Measurements from ENCODE around the gene ZDHHC14. TPM values are rescaled to one million over a fixed set of nuclear protein-coding genes. Genes with fewer than 3 reads are reported as not detected.

ZDHHC14 gene
- total RNA-seq, 4 donors from 2014 or later = 11.4 to 20.8 (median 15.6) TPM

GRCh38 chr6:157512382-157512682, 131.3 kb downstream of the ZDHHC14 start:
- WGBS, 2 donors = 82 to 89% methylated on average over 5 of the region's 5 CpGs
- no peaks in the 10 kb centered on the region for H3K9me3 ChIP-seq
- TF ChIP-seq POLR2A (IDR thresholded peaks at IDR 0.05) (no peak), EP300 (IDR thresholded peaks at IDR 0.05) (no peak), CTCF (IDR thresholded peaks at IDR 0.05) (no peak)

DNA sequence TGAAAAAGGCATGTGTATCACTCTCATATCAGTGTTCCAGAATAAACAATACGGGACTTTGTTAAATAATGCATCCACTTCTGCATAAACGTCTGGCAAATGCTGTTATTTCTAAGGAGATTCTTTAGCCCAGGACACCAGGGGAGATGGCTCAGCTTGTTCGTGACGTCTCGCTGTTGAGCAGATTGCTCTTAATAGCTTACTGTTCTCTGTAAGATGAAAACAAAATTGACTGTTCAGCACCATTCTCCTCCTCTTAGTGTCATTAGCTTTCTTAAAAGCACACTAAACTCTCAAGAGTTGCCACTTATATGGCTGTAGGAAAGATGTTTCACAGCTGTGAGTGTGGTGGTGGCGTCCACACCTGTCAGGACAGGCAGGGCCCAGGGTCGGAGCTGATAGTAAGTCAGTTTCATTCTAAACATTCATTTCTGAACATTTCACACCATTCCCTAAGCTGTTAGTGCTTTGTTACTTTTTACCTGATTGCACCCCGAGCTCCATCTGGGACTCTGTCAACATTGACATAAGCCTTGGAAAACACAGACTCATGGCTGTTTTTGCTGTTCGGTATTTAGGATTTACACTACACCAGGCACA, 132.1 kb downstream of the ZDHHC14 start:
- Histone ChIP-seq H3K4me1 (no peaks in the 10 kb centered on the region), H3K36me3 (no peaks in the 10 kb centered on the region), H3K4me3 (no peak overlapping the region), H3K9me3 (no peaks in the 10 kb centered on the region), H3K27me3 (no peaks in the 10 kb centered on the region), H3K27ac (no peak overlapping the region)
- WGBS, 2 donors = 48 to 52% methylated on average over 9 of the region's 9 CpGs
- TF ChIP-seq EP300 (IDR thresholded peaks at IDR 0.05) (no peak), CTCF (IDR thresholded peaks at IDR 0.05) (no peak), POLR2A (IDR thresholded peaks at IDR 0.05) (no peak)
- no peak for DNase-seq (ENCODE audit: low spot score in 2 of 2)

More at GRCh38 chr6:157512382-157512682, 131.3 kb downstream of the ZDHHC14 start:
- no peak for DNase-seq (ENCODE audit: low spot score in 2 of 2)
- Histone ChIP-seq H3K36me3 (peaks cover 0 to 4% (median 0%) of the 10 kb centered on the region in 3 donors), H3K4me1 (no peaks in the 10 kb centered on the region), H3K4me3 (no peak overlapping the region), H3K27me3 (no peaks in the 10 kb centered on the region), H3K27ac (no peak overlapping the region)

GRCh38 chr6:157513619-157514485, 132.9 kb downstream of the ZDHHC14 start:
- Histone ChIP-seq H3K27ac (no peak overlapping the region), H3K4me3 (no peak overlapping the region), H3K36me3 (no peaks in the 10 kb centered on the region), H3K4me1 (no peaks in the 10 kb centered on the region), H3K27me3 (no peaks in the 10 kb centered on the region), H3K9me3 (no peaks in the 10 kb centered on the region)
- TF ChIP-seq CTCF (IDR thresholded peaks at IDR 0.05) (no peak), POLR2A (IDR thresholded peaks at IDR 0.05) (no peak), EP300 (IDR thresholded peaks at IDR 0.05) (no peak)
- DNase-seq (ENCODE audit: low spot score in 2 of 2) = no peak
- WGBS, 2 donors = 94% methylated on average over 13 of the region's 13 CpGs

- WGBS, 2 donors = 85 to 91% methylated on average over 19 of the region's 19 CpGs
- H3K27me3 ChIP-seq = no peaks in the 10 kb centered on the region
- no peak for DNase-seq (ENCODE audit: low spot score in 2 of 2)
- no peak overlapping the region for H3K4me3 ChIP-seq
- H3K27ac ChIP-seq = no peak overlapping the region
- TF ChIP-seq EP300 (IDR thresholded peaks at IDR 0.05) (peak in 1 of 2 donors; percentile 20), POLR2A (IDR thresholded peaks at IDR 0.05) (no peak), CTCF (IDR thresholded peaks at IDR 0.05) (no peak)
- H3K36me3 ChIP-seq = no peaks in the 10 kb centered on the region
- H3K4me1 ChIP-seq = no peaks in the 10 kb centered on the region
- no peaks in the 10 kb centered on the region for H3K9me3 ChIP-seq
These were observed 133.9 kb downstream of the ZDHHC14 start for GRCh38 chr6:157514659-157515496.
